Urothelium cell line (cell line): ENCODE results near the gene VAX1.
"Not testable (repeated sequence)": the region's sequence is repeated elsewhere in the genome, so short reads cannot be mapped to it uniquely, and the experiment has no call there.

Experiments
- DNase-seq: peaks from one replicate; pipeline ENCODE4 v3.0.0; 2011; ENCODE audit warnings: low spot score, mixed read lengths
- FAIRE-seq: peaks from 2 replicates; lab custom pipeline; 2011; peaks lifted over from hg19 to GRCh38; lab: Jason Lieb, UNC

Gene VAX1

DNA sequence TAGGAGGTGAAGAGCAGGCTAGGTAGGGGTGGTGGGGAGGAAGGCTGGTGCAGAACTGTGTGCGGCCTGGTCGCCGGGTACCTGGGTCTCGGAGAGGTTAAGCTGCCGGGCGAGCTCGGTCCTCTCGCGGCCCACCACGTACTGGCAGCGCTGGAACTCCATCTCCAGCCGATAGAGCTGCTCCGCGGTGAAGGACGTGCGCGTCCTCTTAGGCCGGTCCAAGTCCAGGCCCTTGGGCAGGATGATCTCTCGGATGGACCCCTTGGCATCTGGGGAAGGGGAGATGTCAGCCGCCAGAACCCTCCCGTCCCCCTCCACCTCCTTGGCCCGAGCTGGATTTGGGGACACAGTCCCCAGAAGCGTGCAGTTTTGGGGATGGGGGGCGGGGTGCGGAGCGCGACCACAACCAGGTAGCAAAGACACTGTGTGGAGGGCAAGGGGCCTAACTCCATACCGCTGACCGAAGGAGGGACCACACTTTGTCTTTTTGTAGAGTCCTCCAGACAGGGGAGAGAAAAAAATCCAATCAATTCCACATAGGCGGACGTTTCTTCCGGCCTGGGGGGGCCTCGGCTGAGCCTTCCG is 1.6 kb downstream of the VAX1 start:
- DNase-seq = no peak
- FAIRE-seq = no peak

DNA sequence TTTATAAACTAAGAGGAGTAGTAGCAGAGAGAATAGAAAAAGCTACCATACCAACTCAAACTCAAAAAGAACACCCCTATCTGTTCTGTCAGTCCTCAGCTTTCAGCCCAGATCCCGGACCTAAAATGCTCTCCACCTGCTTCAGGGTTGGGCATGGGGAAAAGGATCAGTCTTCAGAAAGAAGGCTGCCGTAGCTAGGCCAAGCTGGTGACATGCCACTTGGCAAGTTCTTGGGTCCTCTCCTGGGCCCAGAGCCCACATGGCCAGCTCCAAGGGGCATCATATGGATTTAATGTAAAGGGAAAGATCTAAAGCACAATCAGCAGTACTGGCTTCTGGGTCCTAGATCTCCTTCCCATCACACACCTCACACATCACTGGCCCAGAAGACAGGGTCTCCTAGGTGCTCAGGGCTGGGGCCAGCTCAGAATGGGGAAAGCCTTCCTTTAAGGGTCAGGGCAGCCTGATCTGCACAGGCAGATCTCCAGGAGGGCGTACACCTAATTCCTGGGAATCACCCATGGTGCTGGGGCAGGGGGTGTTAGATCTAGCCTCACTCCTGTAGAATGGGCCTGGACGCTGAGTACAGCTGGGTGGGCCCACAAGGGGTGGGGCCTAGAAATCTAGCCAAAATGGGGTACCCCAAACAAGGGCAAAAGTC is 2.5 kb downstream of the VAX1 start:
- no peak for FAIRE-seq
- no peak for DNase-seq

DNA sequence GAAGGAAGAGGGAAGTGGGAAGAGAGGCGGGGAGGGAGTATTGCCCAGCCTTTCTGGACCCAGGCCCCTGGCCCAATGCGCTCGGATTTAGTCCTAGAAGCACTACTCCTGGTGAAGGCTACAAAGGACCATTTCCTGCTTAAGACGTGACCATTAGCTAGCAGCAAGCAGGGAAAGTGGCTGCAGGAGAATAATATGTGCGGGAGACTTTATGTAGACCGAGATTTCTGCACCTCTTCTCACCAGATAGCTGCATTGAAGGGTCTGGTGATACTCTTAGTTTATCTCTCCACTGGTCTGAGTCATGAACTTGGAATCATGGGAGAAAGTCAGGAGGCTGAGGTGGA is 3.1 kb downstream of the VAX1 start:
- FAIRE-seq (no peak), DNase-seq (no peak)

DNA sequence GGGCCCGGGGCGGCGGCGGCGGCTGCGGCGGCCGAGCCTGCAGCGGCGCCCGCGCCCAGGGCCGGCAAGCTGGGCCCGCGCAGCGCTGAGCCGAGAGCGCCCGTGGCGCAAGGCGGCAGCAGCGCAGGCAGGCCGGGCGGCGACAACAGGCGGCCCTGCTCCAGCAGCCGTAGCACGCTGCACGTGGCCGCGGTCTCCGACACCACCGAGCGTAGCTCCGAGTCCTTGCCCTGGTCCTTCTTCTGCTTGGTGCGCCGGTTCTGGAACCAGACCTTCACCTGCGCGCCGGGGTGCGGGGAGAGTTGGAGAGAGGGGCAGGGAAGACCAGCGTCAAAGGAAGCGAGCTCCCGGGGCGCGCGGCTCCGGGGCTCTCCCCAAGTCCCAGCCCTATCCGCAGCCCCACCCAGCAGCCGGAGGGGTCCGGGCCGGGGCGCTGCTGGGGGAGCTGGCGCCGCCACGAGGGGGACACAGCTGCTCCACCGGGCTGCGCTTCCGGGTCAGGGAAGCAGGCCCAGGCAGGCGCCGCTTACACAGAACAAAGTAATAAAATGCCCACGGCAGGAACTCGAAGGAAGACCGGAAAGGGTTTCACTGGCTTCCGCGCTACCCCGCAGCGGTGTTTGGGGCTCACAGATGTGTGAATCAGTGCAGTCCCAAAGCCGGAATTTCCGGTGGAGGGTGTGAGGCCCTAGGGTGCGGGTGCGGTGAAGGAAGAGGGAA is 3.6 kb downstream of the VAX1 start:
- DNase-seq (no peak), FAIRE-seq (no peak)

DNA sequence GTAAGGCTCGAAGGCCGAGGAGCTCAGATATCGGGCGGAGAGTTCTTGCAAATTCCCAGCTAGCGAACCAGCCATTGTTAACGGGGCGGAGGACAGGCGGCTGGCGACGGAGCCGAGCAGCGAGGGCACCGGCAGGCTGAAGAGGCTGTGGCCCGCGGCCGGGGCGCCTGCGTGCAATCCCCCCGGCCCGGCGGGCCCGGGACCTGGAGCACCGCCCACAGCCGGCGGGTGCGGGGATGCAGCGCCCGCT is 4.1 kb downstream of the VAX1 start:
- DNase-seq = no peak

DNA sequence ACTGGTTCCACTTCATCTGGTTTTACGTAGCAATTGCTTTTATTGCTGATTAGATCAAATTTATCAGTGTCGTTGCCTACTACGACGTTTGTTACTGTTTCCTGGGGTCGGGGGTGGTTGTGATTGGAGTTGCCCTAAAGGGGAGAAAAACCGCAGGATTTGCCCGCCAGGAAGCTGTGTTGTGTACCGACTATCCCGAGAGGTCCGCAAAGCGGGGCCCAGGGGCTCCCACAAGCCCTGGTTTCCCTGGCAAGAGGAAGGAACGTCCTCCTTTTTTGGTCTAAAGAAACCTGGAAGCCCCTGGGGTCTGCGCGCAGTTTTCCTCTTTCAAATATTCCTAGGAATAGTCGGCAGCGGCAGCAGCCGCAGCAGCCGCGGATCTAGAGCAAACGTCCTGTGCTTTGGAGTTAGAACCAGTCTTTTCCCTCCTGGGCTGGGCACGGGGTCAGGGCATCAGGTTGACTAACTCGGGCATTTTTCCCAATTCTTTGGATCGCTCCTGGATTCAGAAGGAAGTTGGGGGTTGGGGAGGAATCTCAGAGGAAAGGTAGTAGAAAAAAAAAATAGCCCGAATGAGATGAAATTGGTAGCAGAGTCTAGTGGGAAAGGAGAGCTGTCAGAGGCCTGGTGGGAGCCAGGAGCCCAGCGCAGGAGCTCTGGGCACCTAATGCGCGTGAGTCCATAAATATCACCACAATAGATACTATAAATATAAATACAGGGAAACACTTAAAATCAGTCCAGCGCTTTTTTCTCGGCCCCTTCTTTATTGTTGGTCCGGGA is 4.6 kb downstream of the VAX1 start:
- FAIRE-seq (no peak), DNase-seq (no peak)

More for the DNA sequence above, 4.1 kb downstream of the VAX1 start:
- FAIRE-seq = no peak

DNA sequence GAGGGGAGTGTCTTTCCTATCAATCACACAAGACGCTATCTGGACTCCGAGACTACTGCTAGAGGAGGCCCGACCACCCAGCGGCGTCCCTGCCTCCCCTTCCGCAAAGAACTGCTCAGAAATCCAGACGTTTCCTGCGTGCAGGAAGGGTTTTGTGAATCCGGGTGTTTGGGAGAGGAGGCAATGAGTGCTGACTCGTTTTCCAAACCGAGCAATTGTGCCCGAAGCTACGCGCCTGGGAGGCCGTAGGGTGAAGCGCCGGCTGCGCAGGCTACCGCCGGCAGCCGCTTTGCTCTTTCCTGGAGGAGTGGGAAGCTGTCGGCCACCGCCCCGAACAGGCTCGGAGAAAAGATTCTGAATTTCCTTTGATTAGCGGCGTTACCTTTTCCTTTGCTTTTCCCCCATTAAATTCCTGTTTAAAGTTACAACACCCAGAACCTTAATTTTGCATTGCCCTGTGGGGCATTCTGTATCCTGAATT is 5.3 kb downstream of the VAX1 start:
- FAIRE-seq = no peak

DNA sequence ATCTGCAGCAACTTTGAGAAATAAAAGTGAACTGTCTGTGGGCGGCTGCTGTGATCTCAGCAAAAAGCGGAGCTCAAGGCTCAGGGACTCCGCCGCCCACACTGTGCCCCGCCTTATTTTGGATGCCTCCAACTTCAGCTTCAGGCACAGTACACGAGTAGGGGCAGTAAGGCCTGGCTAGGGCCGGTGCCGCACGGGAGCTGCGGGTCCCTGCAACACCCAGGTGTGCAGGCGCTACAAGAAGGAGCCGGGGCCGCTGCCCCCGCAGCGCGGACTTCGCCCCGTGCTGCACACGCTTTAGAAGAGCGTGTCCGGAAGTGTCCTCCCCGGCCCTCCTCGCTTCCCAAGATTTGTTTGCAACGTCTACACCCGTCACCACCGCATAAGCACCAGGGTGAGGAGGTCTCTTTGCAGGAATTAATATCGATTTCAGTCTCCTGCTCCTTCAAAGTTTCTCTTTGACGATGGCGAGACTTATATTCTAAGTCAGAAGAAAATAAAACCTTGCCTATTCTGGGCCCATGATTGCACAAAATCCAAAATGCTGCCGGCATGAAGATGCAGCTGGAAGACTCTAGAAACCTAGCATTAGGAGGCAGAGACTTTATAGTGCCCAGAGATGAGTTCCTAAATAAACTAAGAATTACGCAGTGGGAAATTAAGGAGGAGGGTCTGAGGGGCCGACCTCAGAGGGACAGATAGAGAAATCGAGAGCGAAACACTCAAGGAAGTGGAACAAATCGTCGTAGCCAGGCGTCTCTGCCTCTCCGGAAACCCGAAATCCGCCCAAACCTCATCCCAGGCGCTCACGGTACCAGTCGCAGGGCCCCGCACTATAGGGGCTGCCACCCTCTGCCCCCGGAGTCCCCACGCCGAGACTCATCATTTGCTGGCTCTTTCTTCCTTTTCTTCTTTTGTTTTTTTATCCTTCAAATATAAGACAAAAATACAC is 6.4 kb downstream of the VAX1 start:
- FAIRE-seq = no peak
- no peak for DNase-seq

More for the DNA sequence above, 5.3 kb downstream of the VAX1 start:
- no peak for DNase-seq

DNA sequence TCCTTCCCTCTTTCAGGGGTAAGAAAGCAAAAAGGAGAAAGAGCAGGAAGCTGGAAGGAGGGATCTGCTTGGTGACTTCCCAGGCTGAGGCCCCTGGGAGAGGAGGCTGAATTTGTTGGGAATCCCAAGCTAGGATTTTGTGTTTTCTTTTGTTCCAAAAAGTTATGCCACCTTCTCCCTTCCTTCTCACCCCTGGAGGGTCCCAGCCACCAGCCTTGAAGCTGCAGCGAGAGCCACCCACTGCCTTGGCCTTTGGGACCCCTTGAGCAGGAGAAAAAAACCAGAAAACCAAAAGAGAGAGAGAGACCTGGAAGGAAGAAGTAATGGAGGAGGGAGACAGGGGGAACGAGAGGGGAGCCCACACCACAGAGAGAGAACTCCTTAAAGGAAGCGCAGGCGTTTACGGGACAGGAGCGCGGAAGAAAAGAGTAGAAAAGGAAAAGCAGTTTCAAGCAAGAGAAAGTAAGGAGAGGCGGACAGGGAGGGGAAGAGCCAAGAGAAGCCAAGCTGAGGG is 7.2 kb downstream of the VAX1 start:
- no peak for DNase-seq
- no peak for FAIRE-seq

DNA sequence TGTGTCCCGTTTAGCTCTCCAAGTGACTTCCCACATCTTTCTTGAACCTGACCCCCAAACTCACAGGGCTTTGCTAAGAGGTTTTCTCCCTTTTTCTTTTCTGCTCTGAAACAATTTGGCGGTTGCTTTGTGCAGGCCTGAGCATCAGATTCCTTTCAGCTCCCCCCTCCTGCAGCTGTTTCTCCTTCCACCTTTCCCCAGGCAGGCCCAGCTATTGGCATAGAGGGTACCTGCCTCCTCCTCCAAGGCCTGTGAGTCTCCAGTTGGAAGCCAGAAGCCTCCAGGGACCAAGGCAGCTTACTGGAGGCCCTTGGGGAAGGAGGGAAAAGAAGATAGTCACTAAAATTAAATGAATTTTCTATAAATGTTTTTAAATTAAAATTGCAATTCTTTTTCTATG is 7.7 kb downstream of the VAX1 start:
- FAIRE-seq (no peak), DNase-seq (no peak)

DNA sequence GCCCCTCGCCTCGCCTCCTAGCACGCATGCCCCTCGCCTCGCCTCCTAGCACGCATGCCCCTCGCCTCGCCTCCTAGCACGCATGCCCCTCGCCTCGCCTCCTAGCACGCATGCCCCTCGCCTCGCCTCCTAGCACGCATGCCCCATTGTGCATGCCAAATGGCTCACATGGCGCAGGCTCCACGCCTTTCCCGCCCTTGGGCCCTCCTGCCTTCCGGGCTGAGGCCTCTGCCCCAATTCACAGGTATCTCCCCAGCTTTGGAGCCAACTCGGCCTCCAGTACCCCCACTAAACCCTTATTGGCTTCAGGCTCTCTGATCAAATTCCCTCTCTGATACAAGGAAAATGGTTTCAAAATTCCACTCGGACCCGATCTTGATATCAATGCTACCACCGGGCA is 11.4 kb downstream of the VAX1 start:
- DNase-seq, FAIRE-seq: not testable (repeated sequence)

DNA sequence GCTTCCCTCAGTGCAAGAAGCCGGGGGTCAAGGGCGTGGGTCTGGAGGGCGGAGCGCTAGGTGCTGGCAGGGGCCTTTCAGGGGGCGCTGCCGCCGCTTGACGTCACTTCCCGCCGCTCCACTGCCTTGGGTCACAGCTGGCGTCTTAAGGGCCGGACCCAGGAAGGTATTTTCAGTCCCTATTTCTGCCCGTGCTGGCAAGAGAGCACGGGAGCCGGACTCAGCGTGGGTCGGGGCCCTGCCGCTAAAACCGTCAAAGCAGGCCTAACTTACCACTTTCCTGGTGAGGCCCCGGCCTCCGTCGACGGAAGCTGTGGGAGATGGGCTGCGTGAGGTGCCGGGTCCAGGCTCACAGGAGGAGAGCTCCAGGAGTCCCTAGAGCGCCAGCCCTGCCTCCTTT is 12.0 kb downstream of the VAX1 start:
- FAIRE-seq (no peak), DNase-seq (no peak)

DNA sequence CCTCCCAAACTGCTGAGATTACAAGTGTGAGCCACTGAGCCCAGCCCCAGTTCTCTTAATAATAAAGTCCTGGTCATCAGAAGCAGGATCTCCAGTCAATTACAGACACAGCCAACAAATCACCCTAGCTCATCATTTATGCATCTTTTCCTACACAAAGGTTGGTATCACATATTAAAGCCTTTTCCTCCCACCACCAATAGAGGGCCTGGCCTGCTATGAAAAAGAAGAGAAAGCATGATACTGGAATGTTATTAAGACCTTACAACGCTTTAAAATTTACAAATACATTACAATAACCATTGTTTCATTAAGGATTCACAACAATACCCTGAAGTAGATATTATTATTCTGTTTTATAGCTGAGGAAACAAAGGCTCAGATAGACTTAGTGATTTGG is 25.9 kb downstream of the VAX1 start:
- DNase-seq (no peak), FAIRE-seq (no peak)

DNA sequence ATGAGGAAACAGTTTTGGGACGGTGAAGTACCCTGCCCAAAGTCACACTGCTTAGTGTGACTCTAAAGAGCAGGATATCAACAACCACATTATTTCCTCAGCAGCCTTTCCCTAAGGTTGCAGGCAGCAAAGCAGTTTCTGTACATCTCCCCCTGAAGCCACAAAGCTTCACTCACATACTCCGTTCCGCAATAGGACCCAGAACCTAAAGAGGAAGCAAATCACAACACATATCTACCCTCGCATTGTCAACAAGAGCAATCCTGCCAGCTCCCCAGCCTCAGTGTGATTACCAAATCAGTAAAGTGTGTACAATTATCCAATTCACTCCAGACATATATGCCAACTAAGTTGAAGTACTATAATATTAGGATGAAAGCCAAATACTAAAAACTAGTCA is 30.8 kb downstream of the VAX1 start:
- DNase-seq (no peak), FAIRE-seq (no peak)

DNA sequence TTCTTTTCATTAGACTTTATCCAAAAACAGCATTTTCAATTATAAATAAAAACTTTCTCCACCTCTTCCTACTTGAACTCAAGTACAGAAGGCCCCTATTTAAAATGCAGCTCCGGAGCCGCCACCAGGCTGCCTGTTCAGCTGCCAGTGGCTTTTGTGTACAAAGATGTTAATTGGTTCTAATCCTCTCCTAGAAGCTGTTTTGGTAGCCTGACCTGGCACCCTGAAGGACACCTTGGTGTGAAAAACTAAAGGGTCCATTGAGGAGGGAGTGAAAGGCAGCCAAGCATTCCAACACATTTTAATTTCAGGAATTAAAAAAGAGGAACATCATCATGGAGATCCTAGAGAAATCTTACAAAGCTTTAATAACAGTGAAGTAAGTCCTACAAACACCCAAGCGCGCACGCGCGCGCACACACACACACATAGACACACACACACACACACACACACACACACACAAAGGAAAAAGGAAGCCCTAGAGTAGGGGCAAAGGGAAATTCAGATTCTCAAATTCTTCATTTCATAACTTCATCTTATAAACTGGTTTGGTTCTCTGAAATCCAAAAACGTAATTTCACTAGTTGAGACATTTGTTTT is 41.4 kb downstream of the VAX1 start:
- DNase-seq (no peak), FAIRE-seq (no peak)

DNA sequence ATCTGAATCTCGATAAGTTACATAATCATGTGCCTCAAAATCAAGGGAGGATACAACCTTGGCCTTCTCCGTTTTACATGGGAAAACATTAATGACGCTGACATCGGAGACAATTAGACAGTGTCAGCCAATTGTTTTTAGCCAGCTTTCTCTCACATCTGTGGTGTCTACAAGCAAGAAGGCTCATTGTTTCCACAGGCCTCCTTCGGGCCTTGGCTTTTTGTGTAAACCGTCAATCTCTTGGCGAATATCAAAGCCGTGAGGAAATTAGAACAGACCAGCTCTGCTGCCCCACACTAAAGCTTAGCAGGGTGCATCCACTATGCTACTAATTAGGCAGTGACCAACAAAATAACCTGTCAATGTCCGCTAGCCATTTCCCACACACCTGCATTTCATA is 43.2 kb downstream of the VAX1 start:
- no peak for FAIRE-seq

DNA sequence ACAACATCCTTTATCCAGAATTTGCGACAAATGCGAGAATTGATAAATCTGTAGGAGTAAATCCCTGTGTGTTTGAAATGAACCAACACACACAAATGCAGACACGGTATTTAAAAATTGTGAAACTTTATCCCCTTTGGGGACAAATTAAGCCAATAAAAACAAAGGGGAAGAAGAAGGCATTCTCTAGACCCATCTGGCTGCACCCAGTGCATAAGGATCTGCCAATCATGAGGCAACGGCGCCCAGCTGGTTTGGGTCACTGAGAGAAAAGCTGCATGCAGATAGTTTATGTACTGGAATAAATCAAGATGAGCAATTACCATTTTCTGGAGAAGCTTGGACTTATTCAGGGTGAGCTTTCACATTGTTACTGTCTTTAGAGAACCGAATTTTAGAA is 45.7 kb downstream of the VAX1 start:
- DNase-seq (no peak), FAIRE-seq (no peak)

More for the DNA sequence above, 43.2 kb downstream of the VAX1 start:
- no peak for DNase-seq

DNA sequence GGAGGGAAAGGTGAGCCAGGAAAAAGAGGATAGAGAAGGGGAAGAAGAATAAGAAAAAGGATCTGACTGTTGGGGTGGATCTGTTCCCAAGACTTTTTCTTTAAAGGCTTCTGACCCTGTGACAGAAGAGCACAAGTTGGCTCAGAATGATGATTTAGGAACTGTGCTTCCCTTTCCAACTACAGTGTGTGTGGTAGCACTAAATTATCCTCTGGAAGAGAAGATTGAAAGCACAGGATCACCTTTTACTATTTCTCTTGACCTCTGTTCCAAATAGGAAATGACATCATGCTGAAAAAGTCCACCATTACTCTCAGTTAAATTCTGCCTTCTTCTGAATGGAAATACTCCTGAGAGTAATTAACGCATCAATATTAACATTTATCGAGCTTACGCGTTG is 47.2 kb downstream of the VAX1 start:
- DNase-seq (no peak), FAIRE-seq (no peak)

DNA sequence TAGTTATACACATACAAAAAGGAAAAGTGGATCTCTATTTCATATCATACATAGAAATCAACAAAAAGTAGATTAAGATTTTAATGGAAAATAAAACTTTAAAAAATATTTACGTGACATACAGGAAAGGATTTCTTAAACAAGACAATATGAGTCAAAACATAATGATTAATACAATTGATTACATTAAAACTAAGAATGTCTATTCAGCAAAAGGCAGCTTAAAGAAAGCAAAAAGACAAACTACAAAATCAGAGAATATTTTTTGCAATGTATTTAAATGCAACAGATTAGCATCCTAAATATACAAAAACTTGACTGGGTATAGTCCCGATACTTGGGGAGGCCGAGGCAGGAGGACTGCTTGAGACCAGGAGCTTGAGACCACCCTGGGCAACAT is 50.5 kb downstream of the VAX1 start:
- no peak for FAIRE-seq
- no peak for DNase-seq

DNA sequence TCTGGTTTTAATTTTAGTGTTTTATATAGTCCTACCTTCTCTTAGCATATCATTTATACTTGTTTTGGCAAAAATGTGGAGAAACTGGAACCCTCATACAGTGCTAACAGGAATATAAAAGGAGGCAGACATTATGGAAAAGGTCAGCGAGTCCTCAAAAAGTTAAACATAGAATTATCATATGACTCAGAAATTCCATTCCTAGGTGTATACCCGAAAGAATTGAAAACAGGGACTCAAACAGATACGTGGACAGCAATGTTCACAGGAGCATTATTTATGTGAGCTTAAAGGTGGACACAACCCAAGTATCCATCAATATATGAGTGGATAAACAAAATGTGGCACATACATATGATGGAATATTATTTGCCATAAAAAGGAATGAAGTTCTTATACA is 51.5 kb downstream of the VAX1 start:
- DNase-seq = no peak
- FAIRE-seq = no peak
